T47D (cell line): Measurements from ENCODE around the gene CUL9.

Experiments used
- DNase-seq, 2 experiments: peaks; one replicate each; pipeline versions ENCODE4 v3.0.0 to v3.0.0-alpha.2; 2011 to 2012; ENCODE audit warnings: low read depth in 1 of 2, low spot score in 1 of 2
- JUND ChIP-seq: IDR thresholded peaks from 2 replicates; pipeline ENCODE4 v1.6.1; 2012; ENCODE audit warnings: low read depth
- in situ Hi-C: cut with HindIII; loops from 2 replicates; pipeline ENCODE4 v1.10.0; 2016; ENCODE audit warnings: low sequenced_read_pairs, low pct_unique_long_range_greater_than_20kb

CUL9 gene

DNA sequence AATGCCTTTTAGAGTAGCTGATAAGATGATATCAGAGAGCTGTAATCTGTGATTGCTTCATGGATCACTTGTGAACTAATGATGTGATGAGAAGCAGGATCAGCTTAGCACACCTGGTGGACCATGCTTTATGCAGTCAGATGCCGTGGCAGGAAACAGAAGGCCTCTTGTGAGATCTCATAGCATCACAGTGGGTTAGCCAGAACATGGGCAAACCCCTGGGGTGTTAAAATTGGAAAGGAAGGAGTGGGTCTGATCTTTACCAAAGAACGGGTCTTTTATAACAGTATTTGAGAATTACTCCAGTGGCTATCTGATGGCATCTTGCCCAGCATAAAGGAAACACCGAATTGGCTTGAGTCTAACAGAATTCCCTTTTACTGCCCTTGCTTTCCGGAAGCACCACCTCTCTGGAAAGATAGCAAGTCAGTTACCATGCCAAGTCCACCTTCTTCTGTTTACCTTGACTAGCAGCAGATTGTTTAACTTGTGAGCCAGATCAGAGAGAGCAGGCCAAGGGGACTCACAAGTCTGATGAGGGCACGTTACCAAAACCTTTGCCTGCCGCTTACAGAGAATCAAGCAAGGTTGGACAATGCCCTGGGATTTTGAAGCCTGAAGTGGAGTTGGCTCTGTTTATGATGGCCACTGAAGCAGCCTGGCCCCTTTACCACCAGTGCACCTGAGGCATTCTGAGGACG lies 31.8 kb upstream of the CUL9 start:
- in situ Hi-C loops: no loop called here
- DNase-seq: no peak

DNA sequence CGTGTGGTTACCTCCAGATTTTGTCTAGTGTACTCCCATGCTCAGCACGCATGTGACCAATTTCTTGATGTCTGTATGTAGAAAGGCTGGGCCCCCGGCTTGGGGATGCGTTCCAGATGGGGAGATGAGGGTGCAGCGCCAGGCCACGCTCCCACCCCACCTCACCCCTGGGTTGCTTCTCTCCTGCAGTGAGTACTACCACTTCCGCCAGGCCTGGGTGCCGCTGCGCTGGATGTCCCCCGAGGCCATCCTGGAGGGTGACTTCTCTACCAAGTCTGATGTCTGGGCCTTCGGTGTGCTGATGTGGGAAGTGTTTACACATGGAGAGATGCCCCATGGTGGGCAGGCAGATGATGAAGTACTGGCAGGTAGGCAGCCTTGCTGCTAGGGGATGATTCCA lies 22.4 kb upstream of the CUL9 start:
- no peak for DNase-seq
- TF ChIP-seq JUND: no peak
- in situ Hi-C loops: no loop called here

More for the DNA sequence above, 31.8 kb upstream of the CUL9 start:
- no peak for TF ChIP-seq JUND

DNA sequence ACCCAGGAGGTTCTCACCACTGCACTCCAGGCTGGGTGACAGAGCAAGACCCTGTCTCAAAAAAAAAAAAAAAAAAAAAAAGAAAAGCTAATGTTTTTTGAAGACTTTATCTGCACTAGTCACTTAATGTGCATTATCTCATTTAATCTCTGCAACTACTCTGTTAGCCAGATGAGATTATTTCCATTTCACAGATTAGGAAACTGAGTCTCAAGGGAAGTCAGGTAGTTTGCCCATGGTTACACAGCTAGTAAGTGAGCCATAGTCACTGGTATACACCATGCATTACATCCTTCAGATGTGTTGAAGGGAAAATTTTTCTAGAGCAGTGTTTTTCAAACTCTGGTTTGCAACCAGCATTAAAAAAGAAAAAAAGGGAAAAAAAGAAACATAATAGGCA lies 18.1 kb upstream of the CUL9 start:
- no peak for TF ChIP-seq JUND
- in situ Hi-C loops: no loop called here
- DNase-seq: no peak

DNA sequence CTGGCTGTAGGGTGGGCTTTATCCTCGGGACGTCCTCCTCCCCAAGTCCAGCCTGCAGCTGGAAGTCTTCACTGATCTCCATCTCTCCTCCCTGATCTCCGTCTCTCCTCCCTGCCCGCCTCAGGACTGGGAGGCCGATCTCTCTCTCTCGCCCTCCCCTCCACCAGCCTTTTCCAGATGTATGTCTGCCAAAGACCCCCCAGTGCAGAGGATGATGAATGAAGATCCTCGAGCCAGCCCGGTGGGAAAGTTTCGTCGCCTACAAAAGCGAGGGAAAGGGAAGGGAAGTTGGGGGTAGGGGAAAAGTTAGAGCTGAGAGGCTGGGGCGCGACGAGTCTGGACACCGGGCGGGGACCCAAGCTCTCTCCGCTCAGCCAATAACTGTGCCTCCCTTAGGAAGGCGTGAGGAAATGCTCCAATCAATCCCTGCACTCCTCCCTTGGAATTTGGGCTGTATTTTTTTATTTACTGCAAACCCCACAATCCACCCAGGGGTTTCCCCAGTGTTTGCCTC lies 11.5 kb upstream of the CUL9 start:
- in situ Hi-C loops: no loop called here
- TF ChIP-seq JUND: no peak
- peak; percentile 79 to 89 for DNase-seq

DNA sequence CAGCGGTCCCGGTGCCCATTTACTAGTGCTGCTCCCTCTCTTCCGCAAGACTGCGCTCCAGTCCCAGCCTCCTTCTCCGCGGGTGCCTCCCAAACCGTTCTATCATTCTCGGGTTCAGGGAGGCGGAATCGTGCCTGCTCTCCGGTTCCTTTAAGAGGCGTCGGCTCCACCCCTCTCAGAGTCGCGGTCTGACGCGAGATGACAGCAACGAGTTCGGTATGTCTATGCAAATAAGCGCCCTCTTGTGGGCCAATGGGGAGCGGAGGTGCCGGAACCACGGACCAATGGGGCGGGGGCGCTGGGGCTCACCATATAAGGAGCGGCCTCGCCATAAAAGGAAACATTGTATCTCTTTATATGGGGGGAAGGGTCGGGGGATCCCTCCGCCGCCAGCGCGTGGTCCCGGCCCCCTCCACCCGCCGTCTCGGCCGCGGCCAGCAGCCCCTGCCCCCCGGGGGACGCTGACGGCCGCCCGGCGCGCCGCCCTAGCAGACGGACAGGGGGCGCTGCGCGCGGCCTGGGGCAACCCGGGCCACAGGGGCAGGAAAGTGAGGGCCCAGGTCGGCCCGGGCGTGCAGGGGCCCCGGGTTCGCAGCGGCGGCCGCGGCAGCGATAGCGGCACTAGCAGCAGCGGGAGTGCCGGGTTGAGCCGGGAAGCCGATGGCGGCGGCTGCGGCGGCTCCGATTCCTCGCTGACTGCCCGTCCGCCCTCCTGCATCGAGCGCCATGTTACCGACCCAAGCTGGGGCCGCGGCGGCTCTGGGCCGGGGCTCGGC lies 10.9 kb upstream of the CUL9 start, which contains the start of gene SRF:
TSS of gene SRF (plus strand) at position 339 of the 776 bp plus-strand sequence. CDS start at position 727, 388 bp downstream.
- peak; percentile 92 to 99 for DNase-seq
- in situ Hi-C loops: no loop called here
- no peak for TF ChIP-seq JUND

DNA sequence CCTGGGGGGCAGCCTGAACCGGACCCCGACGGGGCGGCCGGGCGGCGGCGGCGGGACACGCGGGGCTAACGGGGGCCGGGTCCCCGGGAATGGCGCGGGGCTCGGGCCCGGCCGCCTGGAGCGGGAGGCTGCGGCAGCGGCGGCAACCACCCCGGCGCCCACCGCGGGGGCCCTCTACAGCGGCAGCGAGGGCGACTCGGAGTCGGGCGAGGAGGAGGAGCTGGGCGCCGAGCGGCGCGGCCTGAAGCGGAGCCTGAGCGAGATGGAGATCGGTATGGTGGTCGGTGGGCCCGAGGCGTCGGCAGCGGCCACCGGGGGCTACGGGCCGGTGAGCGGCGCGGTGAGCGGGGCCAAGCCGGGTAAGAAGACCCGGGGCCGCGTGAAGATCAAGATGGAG lies 10.3 kb upstream of the CUL9 start:
- no peak for DNase-seq
- in situ Hi-C loops: no loop called here
- TF ChIP-seq JUND: no peak

DNA sequence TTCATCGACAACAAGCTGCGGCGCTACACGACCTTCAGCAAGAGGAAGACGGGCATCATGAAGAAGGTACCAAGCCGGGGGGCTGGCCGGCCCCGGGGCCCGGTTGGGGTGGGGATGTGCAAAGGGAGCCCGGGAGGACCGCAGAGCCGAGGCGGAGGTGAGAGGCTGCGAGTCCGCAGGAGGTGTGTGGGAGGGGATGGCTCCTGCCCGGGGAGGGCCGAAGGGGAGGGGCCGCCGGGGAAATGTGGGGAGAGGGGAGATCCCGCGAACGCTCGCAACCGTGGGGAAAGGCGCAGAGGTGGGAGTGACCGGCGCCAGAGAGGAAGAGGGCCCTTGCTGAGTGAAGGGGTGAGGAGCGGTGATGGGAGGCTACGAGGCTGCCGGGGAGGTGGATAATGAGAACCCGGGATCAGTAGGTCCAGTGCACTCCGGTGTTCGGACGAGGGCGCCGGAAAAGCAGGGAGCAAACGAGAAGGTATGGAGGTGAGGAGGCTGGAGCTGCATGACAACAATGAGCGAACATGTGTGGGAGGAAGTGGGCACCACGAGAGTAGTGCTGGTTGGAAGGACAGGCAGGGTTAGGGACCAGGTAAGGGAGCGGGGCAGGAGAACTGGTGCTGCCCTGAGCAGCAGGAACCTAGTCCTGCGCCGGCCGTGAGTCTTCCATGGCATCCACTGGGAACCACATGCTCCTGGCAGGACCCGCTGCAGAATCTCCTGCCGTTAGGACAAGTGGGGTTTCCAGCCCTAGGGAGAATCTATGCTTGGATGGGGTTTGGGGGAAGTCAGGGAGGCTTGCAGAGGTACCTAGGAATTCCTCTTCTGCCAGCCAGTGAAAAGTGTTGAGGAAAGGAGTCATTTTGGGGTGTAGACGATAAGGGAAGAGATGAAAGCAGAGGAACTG lies 9.6 kb upstream of the CUL9 start:
- DNase-seq: peak; percentile 28 to 43
- in situ Hi-C loops: no loop called here
- TF ChIP-seq JUND: no peak

DNA sequence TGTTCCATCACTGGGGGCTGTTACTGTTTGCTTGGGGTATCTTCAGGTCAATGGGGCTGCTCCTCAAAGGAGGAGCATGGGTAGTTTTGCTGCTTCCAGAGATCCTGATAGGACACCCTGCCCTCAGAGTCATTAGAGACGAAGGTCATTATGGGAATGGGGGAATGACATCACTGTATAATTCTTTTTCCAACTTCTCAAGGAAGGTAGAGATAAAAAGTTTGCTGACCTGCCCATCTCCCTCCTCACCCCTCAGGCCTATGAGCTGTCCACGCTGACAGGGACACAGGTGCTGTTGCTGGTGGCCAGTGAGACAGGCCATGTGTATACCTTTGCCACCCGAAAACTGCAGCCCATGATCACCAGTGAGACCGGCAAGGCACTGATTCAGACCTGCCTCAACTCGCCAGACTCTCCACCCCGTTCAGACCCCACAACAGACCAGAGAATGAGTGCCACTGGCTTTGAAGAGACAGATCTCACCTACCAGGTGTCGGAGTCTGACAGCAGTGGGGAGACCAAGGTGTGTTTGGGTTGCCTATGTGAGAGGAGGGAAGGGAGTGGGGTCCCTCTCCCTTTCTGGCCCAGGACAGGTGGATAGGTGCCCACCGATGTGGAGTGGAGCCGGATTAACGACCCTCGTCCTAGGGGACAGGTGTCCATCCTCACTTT lies 8.3 kb upstream of the CUL9 start:
- TF ChIP-seq JUND: no peak
- DNase-seq: no peak
- in situ Hi-C loops: no loop called here

DNA sequence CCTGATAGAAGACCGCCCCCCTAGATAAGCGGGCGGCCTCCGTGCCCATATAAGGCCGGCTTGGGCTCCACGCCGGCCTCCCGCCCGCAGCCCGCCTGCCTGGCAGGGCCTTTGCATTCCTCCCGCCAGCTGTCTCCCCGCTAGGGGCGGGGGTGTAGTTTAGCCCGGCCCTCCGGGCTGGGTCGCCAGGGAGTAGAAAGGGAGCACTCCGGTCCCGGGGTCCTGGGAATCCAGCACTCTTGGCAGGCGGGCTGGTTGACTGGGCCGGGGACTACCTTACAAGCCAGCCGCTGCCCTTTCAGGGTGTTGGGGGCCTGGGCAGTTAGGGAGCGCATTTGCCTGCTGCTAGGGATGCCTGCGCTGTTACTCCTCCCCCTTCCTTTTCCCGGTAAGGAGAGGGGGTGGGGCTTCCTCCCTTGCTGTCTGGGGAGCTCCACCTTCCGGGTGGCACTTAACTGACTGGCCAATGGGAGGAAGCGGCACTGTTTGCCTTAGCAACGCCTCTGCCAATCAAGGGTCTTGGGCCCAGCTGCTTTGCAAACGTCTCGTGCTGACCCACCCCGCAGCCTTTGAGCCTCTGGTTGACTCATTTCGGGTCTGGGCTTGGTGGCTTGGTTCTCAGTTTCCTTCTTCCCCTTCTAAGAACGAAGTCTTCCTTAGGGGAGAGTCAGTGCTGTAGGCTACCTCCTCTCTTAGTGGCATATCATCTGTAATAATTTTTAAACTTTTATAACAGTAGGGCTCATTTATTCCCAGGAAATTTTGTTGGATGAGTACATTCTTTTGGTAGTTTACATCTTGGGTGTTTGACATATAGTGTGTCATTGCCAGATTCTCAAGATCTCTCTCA lies 7.5 kb upstream of the CUL9 start:
- TF ChIP-seq JUND: no peak
- peak; percentile 99 to 100 for DNase-seq
- in situ Hi-C loops: no loop called here

DNA sequence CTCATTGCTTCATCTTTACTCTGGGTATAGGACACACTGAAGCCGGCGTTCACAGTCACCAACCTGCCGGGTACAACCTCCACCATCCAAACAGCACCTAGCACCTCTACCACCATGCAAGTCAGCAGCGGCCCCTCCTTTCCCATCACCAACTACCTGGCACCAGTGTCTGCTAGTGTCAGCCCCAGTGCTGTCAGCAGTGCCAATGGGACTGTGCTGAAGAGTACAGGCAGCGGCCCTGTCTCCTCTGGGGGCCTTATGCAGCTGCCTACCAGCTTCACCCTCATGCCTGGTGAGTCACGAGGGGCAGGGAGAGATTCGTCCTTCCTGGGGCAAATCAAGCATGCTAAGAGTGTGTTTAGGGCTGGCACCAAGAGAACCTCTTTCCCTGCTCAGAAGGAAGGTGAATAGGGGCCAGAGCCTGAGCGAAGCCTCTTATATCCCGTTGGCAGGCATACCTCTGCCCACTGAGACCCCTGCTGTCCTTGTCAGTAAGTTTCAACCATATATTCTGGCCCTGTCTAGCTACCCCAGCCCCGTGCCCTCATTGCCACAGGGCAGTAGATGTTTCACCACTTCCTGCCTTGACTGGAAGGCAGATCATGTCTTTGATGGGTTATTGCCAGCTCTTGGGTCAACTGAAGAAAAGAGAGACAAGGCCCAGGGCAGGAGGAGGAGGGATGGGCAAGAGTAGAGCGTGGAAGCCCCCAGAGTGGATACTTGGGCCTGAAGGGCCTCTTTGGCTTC lies 6.1 kb upstream of the CUL9 start:
- DNase-seq: no peak
- TF ChIP-seq JUND: no peak
- in situ Hi-C loops: no loop called here

DNA sequence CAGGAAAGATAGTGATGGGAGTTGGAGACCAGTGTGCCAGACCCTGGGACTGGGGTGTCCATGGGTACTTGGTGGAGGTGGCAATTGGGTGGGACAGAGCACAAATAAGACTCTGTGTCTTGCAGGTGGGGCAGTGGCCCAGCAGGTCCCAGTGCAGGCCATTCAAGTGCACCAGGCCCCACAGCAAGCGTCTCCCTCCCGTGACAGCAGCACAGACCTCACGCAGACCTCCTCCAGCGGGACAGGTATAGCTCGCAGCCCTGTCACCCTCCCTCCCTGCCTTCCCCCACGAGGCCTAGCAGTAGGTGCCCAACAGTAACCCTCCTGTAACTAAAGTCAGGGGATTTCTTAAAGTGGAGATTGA lies 5.6 kb upstream of the CUL9 start:
- in situ Hi-C loops: no loop called here
- TF ChIP-seq JUND: no peak
- DNase-seq: no peak
